PC-9 (cell line): Measurements from ENCODE around the gene MED27. TPM values are rescaled to one million over a fixed set of nuclear protein-coding genes. Genes with fewer than 3 reads are reported as not detected.

Experiments used
- BruUV-seq: library from RNA; stranded (reverse); fragments of 400-500 nt; replicated peaks from 2 replicates; lab custom pipeline; 2021; lab: Mats Ljungman, UMichigan
- CTCF ChIA-PET: fragments of 300-600 bp; sonication (Branson Sonifier 250); formaldehyde crosslinking; loops from one replicate; lab custom pipeline; 2022; ENCODE audit warnings: antibody characterized with exemption; lab: Charles Lee
- POLR2A ChIA-PET: fragments of 300-600 bp; sonication (Branson Sonifier 250); formaldehyde crosslinking; loops from one replicate; lab custom pipeline; 2022; ENCODE audit warnings: antibody characterized with exemption; ENCODE audit not compliant: unreplicated experiment; lab: Charles Lee
- DNase-seq, 2 experiments: peaks; one replicate each; pipeline versions ENCODE4 v3.0.0 to v3.0.0-alpha.2; 2015 to 2022; ENCODE audit warnings: mixed read lengths in 1 of 2
- H2AFZ ChIP-seq: fragments of 200-600 bp; sonication (generic); 2 replicates; pipeline ENCODE4 v1.8.1; 2017; ENCODE audit warnings: antibody characterized with exemption
- H3F3A ChIP-seq: fragments of 200-600 bp; sonication (generic); 2 replicates; pipeline ENCODE4 v1.8.1; 2017; ENCODE audit warnings: antibody characterized with exemption, mild to moderate bottlenecking, low read depth; ENCODE audit not compliant: insufficient read depth
- H3K27ac ChIP-seq: fragments of 200-600 bp; sonication (generic); 2 replicates; pipeline ENCODE4 v1.6.1; 2016; ENCODE audit warnings: mixed run types
- H3K27me3 ChIP-seq: fragments of 200-600 bp; sonication (generic); 2 replicates; pipeline ENCODE4 v1.6.1; 2016; ENCODE audit warnings: low read depth, mixed run types; ENCODE audit not compliant: insufficient read depth
- H3K36me3 ChIP-seq: fragments of 200-600 bp; sonication (generic); 2 replicates; pipeline ENCODE4 v1.6.1; 2016; ENCODE audit warnings: low read depth, mixed run types
- H3K4me1 ChIP-seq: fragments of 200-600 bp; sonication (generic); replicated peaks from 2 replicates; pipeline ENCODE4 v1.6.1; 2016; ENCODE audit warnings: mixed run types; ENCODE audit not compliant: insufficient read depth
- H3K4me2 ChIP-seq: fragments of 200-600 bp; sonication (generic); 2 replicates; pipeline ENCODE4 v1.6.1; 2017; ENCODE audit warnings: mixed run types
- H3K4me3 ChIP-seq: fragments of 200-600 bp; sonication (generic); 2 replicates; pipeline ENCODE4 v1.6.1; 2016; ENCODE audit warnings: mixed run types
- H3K79me2 ChIP-seq: fragments of 200-600 bp; sonication (generic); 2 replicates; pipeline ENCODE4 v1.6.1; 2017; ENCODE audit warnings: low read depth, mixed run types
- H3K9me2 ChIP-seq: fragments of 200-600 bp; sonication (generic); 2 replicates; pipeline ENCODE4 v1.8.1; 2017; ENCODE audit warnings: mild to moderate bottlenecking; ENCODE audit not compliant: insufficient read depth
- H3K9me3 ChIP-seq: fragments of 200-600 bp; sonication (generic); 2 replicates; pipeline ENCODE4 v1.8.1; 2016; ENCODE audit warnings: low read depth; ENCODE audit not compliant: insufficient read depth
- H4K20me1 ChIP-seq: fragments of 200-600 bp; sonication (generic); 2 replicates; pipeline ENCODE4 v1.8.1; 2017; ENCODE audit not compliant: insufficient read depth
- EZH2 ChIP-seq: fragments of 200-600 bp; sonication (generic); IDR thresholded peaks from 2 replicates; pipeline ENCODE4 v1.8.0; 2017; ENCODE audit warnings: antibody characterized with exemption, low read depth
- intact Hi-C: fragments of 100-400 bp; cut with micrococcal nuclease; formaldehyde crosslinking; loops from one replicate; pipeline ENCODE4 v1.10.0; 2022; ENCODE audit not compliant: unreplicated experiment
- total RNA-seq: library from RNA; stranded (reverse); gene quantifications from 2 replicates; pipeline ENCODE4 v1.2.3, GENCODE V29; 2021
- TF ChIP-seq, protein P1 (sequence below): fragments of 200-600 bp; sonication (generic); conservative IDR thresholded peaks from 2 replicates; pipeline ENCODE4 v1.6.1; 2017; ENCODE audit warnings: mixed run types, antibody characterized with exemption, mild to moderate bottlenecking, moderate library complexity

The MED27 gene
- total RNA-seq, 1 experiment from 2014 or later, result 31.2 TPM

- POLR2A ChIA-PET, result no interaction called here
- Histone ChIP-seq H4K20me1 (no peaks in the 10 kb centered on the region), H3K79me2 (no peaks in the 10 kb centered on the region), H3K27me3 (peaks cover 9% of the 10 kb centered on the region; the same call in 1 of the 2 replicates), H3K4me1 (peaks cover 13% of the 10 kb centered on the region), H3K4me2 (peak overlapping the region; percentile 49), H3F3A (no peaks in the 10 kb centered on the region), H3K27ac (no peak overlapping the region), H3K9me3 (no peaks in the 10 kb centered on the region), H2AFZ (no peak overlapping the region), H3K36me3 (no peaks in the 10 kb centered on the region), H3K9me2 (no peaks in the 10 kb centered on the region), H3K4me3 (no peak overlapping the region)
- DNase-seq, result peak; percentile 21 to 80
- BruUV-seq, result no TSS peak
- no peak for TF ChIP-seq EZH2
- TF ChIP-seq, protein P1, sequence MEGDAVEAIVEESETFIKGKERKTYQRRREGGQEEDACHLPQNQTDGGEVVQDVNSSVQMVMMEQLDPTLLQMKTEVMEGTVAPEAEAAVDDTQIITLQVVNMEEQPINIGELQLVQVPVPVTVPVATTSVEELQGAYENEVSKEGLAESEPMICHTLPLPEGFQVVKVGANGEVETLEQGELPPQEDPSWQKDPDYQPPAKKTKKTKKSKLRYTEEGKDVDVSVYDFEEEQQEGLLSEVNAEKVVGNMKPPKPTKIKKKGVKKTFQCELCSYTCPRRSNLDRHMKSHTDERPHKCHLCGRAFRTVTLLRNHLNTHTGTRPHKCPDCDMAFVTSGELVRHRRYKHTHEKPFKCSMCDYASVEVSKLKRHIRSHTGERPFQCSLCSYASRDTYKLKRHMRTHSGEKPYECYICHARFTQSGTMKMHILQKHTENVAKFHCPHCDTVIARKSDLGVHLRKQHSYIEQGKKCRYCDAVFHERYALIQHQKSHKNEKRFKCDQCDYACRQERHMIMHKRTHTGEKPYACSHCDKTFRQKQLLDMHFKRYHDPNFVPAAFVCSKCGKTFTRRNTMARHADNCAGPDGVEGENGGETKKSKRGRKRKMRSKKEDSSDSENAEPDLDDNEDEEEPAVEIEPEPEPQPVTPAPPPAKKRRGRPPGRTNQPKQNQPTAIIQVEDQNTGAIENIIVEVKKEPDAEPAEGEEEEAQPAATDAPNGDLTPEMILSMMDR, result no peak
- CTCF ChIA-PET, result no interaction called here
- intact Hi-C loops, result no loop called here
Observed at GRCh38 chr9:132090771-132091170, 11.1 kb upstream of the MED27 start.

GRCh38 chr9:132087438-132088030 is 7.9 kb upstream of the MED27 start:
- no peak overlapping the region for H2AFZ ChIP-seq

GRCh38 chr9:132082188-132082587 is 2.5 kb upstream of the MED27 start:
- peaks cover 11% of the 10 kb centered on the region; the same call in 1 of the 2 replicates for H3K4me1 ChIP-seq
- peaks cover 15% of the 10 kb centered on the region for H3K79me2 ChIP-seq
- CTCF ChIA-PET, result no interaction called here
- intact Hi-C loops, result no loop called here
- peaks cover 34% of the 10 kb centered on the region for H3K27me3 ChIP-seq
- H3K36me3 ChIP-seq, result no peaks in the 10 kb centered on the region
- no peaks in the 10 kb centered on the region for H4K20me1 ChIP-seq
- no peak for TF ChIP-seq EZH2
- TF ChIP-seq, protein P1, result no peak
- no peaks in the 10 kb centered on the region for H3K9me3 ChIP-seq
- no peak for DNase-seq
- H3F3A ChIP-seq, result no peaks in the 10 kb centered on the region
- POLR2A ChIA-PET, result no interaction called here
- H3K4me2 ChIP-seq, result no peak overlapping the region
- no peak overlapping the region for H3K27ac ChIP-seq
- no TSS peak for BruUV-seq
- no peak overlapping the region for H3K4me3 ChIP-seq
- H3K9me2 ChIP-seq, result no peaks in the 10 kb centered on the region
- H2AFZ ChIP-seq, result no peak overlapping the region

More at GRCh38 chr9:132087438-132088030, 7.9 kb upstream of the MED27 start:
- CTCF ChIA-PET, result no interaction called here
- intact Hi-C loops, result no loop called here
- no peaks in the 10 kb centered on the region for H3K36me3 ChIP-seq
- no peaks in the 10 kb centered on the region for H3K9me3 ChIP-seq
- no peaks in the 10 kb centered on the region for H3F3A ChIP-seq
- POLR2A ChIA-PET, result interaction anchor here (0.6 kb wide), 1 partner anchor 80 kb away, joined by 4 read pairs; no protein-coding TSS in a partner anchor
- TF ChIP-seq EZH2, result no peak
- TF ChIP-seq, protein P1, result no peak
- H3K27ac ChIP-seq, result no peak overlapping the region
- no peaks in the 10 kb centered on the region for H3K9me2 ChIP-seq
- DNase-seq, result no peak
- no peak overlapping the region for H3K4me2 ChIP-seq
- peaks cover 9% of the 10 kb centered on the region for H3K4me1 ChIP-seq
- no peaks in the 10 kb centered on the region for H3K79me2 ChIP-seq
- no peaks in the 10 kb centered on the region for H4K20me1 ChIP-seq
- H3K27me3 ChIP-seq, result peaks cover 35% of the 10 kb centered on the region
- no peak overlapping the region for H3K4me3 ChIP-seq
- no TSS peak for BruUV-seq
